ENCODE data around the gene COL4A2.

Gene COL4A2

GRCh38 chr13:110419946-110420345 is 112.9 kb downstream of the COL4A2 start:
- no peak for DNase-seq (ENCODE audit: low spot score)
- CTCF ChIA-PET, result interaction anchor here (0.8 kb wide), 1 partner anchor 112 kb away, joined by 3 read pairs; no protein-coding TSS in a partner anchor
- TF ChIP-seq CTCF (conservative IDR thresholded peaks at IDR 0.05; ENCODE audit: low read depth), result no peak
- no peak overlapping the region for H3K27ac ChIP-seq
- POLR2A ChIA-PET (ENCODE audit: low non-redundant PET), result no interaction called here

- ChIA-PET POLR2A (ENCODE audit: low non-redundant PET) (no interaction called here), CTCF (interaction anchor here (0.8 kb wide), 1 partner anchor 113 kb away, joined by 3 read pairs; no protein-coding TSS in a partner anchor)
- no peak for TF ChIP-seq CTCF (conservative IDR thresholded peaks at IDR 0.05; ENCODE audit: low read depth)
- no peak for DNase-seq (ENCODE audit: low spot score)
- no peak overlapping the region for H3K27ac ChIP-seq
These were observed 113.5 kb downstream of the COL4A2 start for GRCh38 chr13:110420626-110421025.

- no peak for TF ChIP-seq CTCF (conservative IDR thresholded peaks at IDR 0.05; ENCODE audit: low read depth)
- ChIA-PET POLR2A (ENCODE audit: low non-redundant PET) (no interaction called here), CTCF (no interaction called here)
- no peak overlapping the region for H3K27ac ChIP-seq
- DNase-seq (ENCODE audit: low spot score), result no peak
These were observed 114.0 kb downstream of the COL4A2 start for GRCh38 chr13:110421061-110421460.

- DNase-seq (ENCODE audit: low spot score), result no peak
- TF ChIP-seq CTCF (conservative IDR thresholded peaks at IDR 0.05; ENCODE audit: low read depth), result no peak
- CTCF ChIA-PET, result no interaction called here
- H3K27ac ChIP-seq, result peak overlapping the region; percentile 44; the same call in 1 of the 2 replicates
- POLR2A ChIA-PET (ENCODE audit: low non-redundant PET), result no interaction called here
These were observed 114.8 kb downstream of the COL4A2 start for GRCh38 chr13:110421696-110422385.

- peak; percentile 29 for DNase-seq (ENCODE audit: low spot score)
- no peak for TF ChIP-seq CTCF (conservative IDR thresholded peaks at IDR 0.05; ENCODE audit: low read depth)
- H3K27ac ChIP-seq, result no peak overlapping the region
- ChIA-PET CTCF (interaction anchor here (0.6 kb wide), 2 partner anchors 24 to 33 kb away, joined by 3 to 5 read pairs; no protein-coding TSS in a partner anchor), POLR2A (ENCODE audit: low non-redundant PET) (no interaction called here)
These were observed 116.0 kb downstream of the COL4A2 start for GRCh38 chr13:110422913-110423688.

- TF ChIP-seq CTCF (conservative IDR thresholded peaks at IDR 0.05; ENCODE audit: low read depth), result no peak
- ChIA-PET CTCF (interaction anchor here (0.6 kb wide), 1 partner anchor 25 kb away, joined by 5 read pairs; no protein-coding TSS in a partner anchor), POLR2A (ENCODE audit: low non-redundant PET) (no interaction called here)
- DNase-seq (ENCODE audit: low spot score), result no peak
- H3K27ac ChIP-seq, result no peak overlapping the region
These were observed 116.7 kb downstream of the COL4A2 start for GRCh38 chr13:110423689-110424302.

Measured in RWPE1 (cell line).